ENCODE results near the gene MXD4. TPM values are rescaled to one million over a fixed set of nuclear protein-coding genes. Genes with fewer than 3 reads are reported as not detected.

The MXD4 gene, protein sequence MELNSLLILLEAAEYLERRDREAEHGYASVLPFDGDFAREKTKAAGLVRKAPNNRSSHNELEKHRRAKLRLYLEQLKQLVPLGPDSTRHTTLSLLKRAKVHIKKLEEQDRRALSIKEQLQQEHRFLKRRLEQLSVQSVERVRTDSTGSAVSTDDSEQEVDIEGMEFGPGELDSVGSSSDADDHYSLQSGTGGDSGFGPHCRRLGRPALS
- total RNA-seq (2014; rRNA removed; shearing (Covaris generic)) (19.9 and 26.4 TPM in 2 replicates), polyA plus RNA-seq (2016; fragmentation: Nextera tagmentation; extraction: Ambion mirVana) (6.9 and 11.5 TPM in 2 replicates)
- long read RNA-seq, partial matches to known transcripts = 0 of 3 reads
- long read RNA-seq, other reads (novel, unspliced or antisense) = 3 of 3 reads

DNA sequence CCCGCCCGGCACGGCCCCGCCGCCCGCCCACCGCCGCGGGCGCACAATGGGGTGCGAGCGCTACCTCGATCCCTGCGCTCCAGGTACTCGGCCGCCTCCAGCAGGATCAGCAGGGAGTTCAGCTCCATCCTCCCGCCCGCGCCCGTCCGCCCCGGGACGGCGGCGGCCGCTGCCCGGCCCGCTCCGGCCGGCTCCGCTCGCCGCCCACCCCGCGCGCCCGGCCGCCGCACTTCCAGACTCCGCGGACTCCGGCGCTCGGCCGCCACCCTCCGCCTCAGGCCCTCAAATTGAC is at the start of gene MXD4:
MXD4 (minus strand) TSS at position 257 of the 292 bp plus-strand sequence; CDS start at position 128, 129 bp downstream.
- ATAC-seq (no peak), DNase-seq (ENCODE audit: low spot score) (no peak)
- TF ChIP-seq JUNB (IDR thresholded peaks at IDR 0.05; ENCODE audit: unreplicated experiment) = no peak
- TF ChIP-seq, protein P1, sequence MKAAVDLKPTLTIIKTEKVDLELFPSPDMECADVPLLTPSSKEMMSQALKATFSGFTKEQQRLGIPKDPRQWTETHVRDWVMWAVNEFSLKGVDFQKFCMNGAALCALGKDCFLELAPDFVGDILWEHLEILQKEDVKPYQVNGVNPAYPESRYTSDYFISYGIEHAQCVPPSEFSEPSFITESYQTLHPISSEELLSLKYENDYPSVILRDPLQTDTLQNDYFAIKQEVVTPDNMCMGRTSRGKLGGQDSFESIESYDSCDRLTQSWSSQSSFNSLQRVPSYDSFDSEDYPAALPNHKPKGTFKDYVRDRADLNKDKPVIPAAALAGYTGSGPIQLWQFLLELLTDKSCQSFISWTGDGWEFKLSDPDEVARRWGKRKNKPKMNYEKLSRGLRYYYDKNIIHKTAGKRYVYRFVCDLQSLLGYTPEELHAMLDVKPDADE (IDR thresholded peaks at IDR 0.05) = no peak
- TF ChIP-seq STAT1 (IDR thresholded peaks at IDR 0.05; ENCODE audit: unreplicated experiment) = no peak
- TF ChIP-seq NANOG (IDR thresholded peaks at IDR 0.05; ENCODE audit: borderline replicate concordance) = no peak
- TF ChIP-seq, protein P2, sequence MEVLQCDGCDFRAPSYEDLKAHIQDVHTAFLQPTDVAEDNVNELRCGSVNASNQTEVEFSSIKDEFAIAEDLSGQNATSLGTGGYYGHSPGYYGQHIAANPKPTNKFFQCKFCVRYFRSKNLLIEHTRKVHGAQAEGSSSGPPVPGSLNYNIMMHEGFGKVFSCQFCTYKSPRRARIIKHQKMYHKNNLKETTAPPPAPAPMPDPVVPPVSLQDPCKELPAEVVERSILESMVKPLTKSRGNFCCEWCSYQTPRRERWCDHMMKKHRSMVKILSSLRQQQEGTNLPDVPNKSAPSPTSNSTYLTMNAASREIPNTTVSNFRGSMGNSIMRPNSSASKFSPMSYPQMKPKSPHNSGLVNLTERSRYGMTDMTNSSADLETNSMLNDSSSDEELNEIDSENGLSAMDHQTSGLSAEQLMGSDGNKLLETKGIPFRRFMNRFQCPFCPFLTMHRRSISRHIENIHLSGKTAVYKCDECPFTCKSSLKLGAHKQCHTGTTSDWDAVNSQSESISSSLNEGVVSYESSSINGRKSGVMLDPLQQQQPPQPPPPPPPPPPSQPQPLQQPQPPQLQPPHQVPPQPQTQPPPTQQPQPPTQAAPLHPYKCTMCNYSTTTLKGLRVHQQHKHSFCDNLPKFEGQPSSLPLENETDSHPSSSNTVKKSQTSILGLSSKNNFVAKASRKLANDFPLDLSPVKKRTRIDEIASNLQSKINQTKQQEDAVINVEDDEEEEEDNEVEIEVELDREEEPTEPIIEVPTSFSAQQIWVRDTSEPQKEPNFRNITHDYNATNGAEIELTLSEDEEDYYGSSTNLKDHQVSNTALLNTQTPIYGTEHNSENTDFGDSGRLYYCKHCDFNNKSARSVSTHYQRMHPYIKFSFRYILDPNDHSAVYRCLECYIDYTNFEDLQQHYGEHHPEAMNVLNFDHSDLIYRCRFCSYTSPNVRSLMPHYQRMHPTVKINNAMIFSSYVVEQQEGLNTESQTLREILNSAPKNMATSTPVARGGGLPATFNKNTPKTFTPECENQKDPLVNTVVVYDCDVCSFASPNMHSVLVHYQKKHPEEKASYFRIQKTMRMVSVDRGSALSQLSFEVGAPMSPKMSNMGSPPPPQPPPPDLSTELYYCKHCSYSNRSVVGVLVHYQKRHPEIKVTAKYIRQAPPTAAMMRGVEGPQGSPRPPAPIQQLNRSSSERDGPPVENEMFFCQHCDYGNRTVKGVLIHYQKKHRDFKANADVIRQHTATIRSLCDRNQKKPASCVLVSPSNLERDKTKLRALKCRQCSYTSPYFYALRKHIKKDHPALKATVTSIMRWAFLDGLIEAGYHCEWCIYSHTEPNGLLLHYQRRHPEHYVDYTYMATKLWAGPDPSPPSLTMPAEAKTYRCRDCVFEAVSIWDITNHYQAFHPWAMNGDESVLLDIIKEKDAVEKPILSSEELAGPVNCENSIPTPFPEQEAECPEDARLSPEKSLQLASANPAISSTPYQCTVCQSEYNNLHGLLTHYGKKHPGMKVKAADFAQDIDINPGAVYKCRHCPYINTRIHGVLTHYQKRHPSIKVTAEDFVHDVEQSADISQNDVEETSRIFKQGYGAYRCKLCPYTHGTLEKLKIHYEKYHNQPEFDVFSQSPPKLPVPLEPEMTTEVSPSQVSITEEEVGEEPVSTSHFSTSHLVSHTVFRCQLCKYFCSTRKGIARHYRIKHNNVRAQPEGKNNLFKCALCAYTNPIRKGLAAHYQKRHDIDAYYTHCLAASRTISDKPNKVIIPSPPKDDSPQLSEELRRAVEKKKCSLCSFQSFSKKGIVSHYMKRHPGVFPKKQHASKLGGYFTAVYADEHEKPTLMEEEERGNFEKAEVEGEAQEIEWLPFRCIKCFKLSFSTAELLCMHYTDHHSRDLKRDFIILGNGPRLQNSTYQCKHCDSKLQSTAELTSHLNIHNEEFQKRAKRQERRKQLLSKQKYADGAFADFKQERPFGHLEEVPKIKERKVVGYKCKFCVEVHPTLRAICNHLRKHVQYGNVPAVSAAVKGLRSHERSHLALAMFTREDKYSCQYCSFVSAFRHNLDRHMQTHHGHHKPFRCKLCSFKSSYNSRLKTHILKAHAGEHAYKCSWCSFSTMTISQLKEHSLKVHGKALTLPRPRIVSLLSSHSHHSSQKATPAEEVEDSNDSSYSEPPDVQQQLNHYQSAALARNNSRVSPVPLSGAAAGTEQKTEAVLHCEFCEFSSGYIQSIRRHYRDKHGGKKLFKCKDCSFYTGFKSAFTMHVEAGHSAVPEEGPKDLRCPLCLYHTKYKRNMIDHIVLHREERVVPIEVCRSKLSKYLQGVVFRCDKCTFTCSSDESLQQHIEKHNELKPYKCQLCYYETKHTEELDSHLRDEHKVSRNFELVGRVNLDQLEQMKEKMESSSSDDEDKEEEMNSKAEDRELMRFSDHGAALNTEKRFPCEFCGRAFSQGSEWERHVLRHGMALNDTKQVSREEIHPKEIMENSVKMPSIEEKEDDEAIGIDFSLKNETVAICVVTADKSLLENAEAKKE (CRISPR knock-in tag; IDR thresholded peaks at IDR 0.05) = no peak
- no peak for TF ChIP-seq ZNF114 (CRISPR knock-in tag; IDR thresholded peaks at IDR 0.05)
- TF ChIP-seq, protein P3, sequence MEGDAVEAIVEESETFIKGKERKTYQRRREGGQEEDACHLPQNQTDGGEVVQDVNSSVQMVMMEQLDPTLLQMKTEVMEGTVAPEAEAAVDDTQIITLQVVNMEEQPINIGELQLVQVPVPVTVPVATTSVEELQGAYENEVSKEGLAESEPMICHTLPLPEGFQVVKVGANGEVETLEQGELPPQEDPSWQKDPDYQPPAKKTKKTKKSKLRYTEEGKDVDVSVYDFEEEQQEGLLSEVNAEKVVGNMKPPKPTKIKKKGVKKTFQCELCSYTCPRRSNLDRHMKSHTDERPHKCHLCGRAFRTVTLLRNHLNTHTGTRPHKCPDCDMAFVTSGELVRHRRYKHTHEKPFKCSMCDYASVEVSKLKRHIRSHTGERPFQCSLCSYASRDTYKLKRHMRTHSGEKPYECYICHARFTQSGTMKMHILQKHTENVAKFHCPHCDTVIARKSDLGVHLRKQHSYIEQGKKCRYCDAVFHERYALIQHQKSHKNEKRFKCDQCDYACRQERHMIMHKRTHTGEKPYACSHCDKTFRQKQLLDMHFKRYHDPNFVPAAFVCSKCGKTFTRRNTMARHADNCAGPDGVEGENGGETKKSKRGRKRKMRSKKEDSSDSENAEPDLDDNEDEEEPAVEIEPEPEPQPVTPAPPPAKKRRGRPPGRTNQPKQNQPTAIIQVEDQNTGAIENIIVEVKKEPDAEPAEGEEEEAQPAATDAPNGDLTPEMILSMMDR (conservative IDR thresholded peaks at IDR 0.05; ENCODE audit: low read depth in 2 of 2) = no peak
- TF ChIP-seq, protein P4, sequence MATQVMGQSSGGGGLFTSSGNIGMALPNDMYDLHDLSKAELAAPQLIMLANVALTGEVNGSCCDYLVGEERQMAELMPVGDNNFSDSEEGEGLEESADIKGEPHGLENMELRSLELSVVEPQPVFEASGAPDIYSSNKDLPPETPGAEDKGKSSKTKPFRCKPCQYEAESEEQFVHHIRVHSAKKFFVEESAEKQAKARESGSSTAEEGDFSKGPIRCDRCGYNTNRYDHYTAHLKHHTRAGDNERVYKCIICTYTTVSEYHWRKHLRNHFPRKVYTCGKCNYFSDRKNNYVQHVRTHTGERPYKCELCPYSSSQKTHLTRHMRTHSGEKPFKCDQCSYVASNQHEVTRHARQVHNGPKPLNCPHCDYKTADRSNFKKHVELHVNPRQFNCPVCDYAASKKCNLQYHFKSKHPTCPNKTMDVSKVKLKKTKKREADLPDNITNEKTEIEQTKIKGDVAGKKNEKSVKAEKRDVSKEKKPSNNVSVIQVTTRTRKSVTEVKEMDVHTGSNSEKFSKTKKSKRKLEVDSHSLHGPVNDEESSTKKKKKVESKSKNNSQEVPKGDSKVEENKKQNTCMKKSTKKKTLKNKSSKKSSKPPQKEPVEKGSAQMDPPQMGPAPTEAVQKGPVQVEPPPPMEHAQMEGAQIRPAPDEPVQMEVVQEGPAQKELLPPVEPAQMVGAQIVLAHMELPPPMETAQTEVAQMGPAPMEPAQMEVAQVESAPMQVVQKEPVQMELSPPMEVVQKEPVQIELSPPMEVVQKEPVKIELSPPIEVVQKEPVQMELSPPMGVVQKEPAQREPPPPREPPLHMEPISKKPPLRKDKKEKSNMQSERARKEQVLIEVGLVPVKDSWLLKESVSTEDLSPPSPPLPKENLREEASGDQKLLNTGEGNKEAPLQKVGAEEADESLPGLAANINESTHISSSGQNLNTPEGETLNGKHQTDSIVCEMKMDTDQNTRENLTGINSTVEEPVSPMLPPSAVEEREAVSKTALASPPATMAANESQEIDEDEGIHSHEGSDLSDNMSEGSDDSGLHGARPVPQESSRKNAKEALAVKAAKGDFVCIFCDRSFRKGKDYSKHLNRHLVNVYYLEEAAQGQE (IDR thresholded peaks at IDR 0.05; ENCODE audit: unreplicated experiment) = no peak
- TF ChIP-seq EZH2 (IDR thresholded peaks at IDR 0.05; ENCODE audit: low read depth, unreplicated experiment) = no peak
- TF ChIP-seq CREB1 (CRISPR knock-in tag; IDR thresholded peaks at IDR 0.05; ENCODE audit: low read depth) = no peak
- no peak for TF ChIP-seq EZH2phosphoT487 (IDR thresholded peaks at IDR 0.05; ENCODE audit: unreplicated experiment)
- no peak for TF ChIP-seq ZNF331 (CRISPR knock-in tag; IDR thresholded peaks at IDR 0.05; ENCODE audit: low read depth)
- no peak for TF ChIP-seq POLR2AphosphoS5 (IDR thresholded peaks at IDR 0.05; ENCODE audit: low read depth)
- H3K27me3 ChIP-seq (ENCODE audit: insufficient read depth) = 0 out of 2 replicates have a peak, but pooled peaks cover 4% of the 10 kb centered on the region
- H3K4me3 Mint-ChIP-seq = peak within 1 kb of the TSS; percentile 69
- H3K9me2 ChIP-seq (ENCODE audit: insufficient read depth) = no peaks in the 10 kb centered on the region
- H3K9me3 Mint-ChIP-seq = no peaks in the 10 kb centered on the region
- H3K79me2 ChIP-seq (replicated peaks; ENCODE audit: insufficient read depth) = no peaks in the 10 kb centered on the region
- H3K4me2 ChIP-seq = peak within 1 kb of the TSS; percentile 89
- H3K27me3 Mint-ChIP-seq (ENCODE audit: insufficient read depth, low read depth, poor library complexity) = peaks cover 9% of the 10 kb centered on the region
- H3K36me3 Mint-ChIP-seq (ENCODE audit: low read depth) = no peaks in the 10 kb centered on the region
- no peaks in the 10 kb centered on the region for H4K20me1 ChIP-seq (replicated peaks; ENCODE audit: insufficient read depth)
- H3K27ac Mint-ChIP-seq = no peak within 1 kb of the TSS
- peak within 1 kb of the TSS; percentile 77 for H3K4me3 ChIP-seq
- H3K27ac ChIP-seq (ENCODE audit: low read depth) = 0 out of 2 replicates have a peak within 1 kb of the TSS, but pooled peaks have one; percentile 63
- H2AFZ ChIP-seq = 0 out of 2 replicates have a peak within 1 kb of the TSS, but pooled peaks have one; percentile 63
- no peaks in the 10 kb centered on the region for H3F3A ChIP-seq (replicated peaks; ENCODE audit: low read depth)
- H3K36me3 ChIP-seq (ENCODE audit: insufficient read depth) = no peaks in the 10 kb centered on the region
- H3K4me1 Mint-ChIP-seq = peaks cover 13% of the 10 kb centered on the region
- no peaks in the 10 kb centered on the region for H3K4me1 ChIP-seq (ENCODE audit: insufficient read depth)
